Fibroblast of lung (primary cell): ENCODE measurements around the gene KCNG2. TPM values are rescaled to one million over a fixed set of nuclear protein-coding genes. Genes with fewer than 3 reads are reported as not detected.

Experiments
- DNase-seq, 2 donors: peaks; one replicate each; pipeline versions ENCODE4 v3.0.0 to v3.0.0-alpha.2; 2010; ENCODE audit warnings: low read depth in 2 of 2
- H2AFZ ChIP-seq: 2 replicates; pipeline ENCODE4 v1.5.1; 2012; ENCODE audit warnings: low read length, control low read depth, inconsistent platforms
- H3K27ac ChIP-seq: 2 replicates; pipeline ENCODE4 v1.5.1; 2011; ENCODE audit warnings: low read length, control low read depth; ENCODE audit not compliant: insufficient read depth
- H3K27me3 ChIP-seq: 2 replicates; pipeline ENCODE4 v1.5.1; 2011; ENCODE audit warnings: mild to moderate bottlenecking, low read length; ENCODE audit not compliant: control insufficient read depth, insufficient read depth
- H3K36me3 ChIP-seq: 2 replicates; pipeline ENCODE4 v1.5.1; 2011; ENCODE audit warnings: low read length; ENCODE audit not compliant: control insufficient read depth, insufficient read depth
- H3K4me1 ChIP-seq: 2 replicates; pipeline ENCODE4 v1.5.1; 2011; ENCODE audit warnings: low read length; ENCODE audit not compliant: control insufficient read depth, insufficient read depth; ENCODE audit errors: extremely low read depth
- H3K4me2 ChIP-seq: 2 replicates; pipeline ENCODE4 v1.5.1; 2011; ENCODE audit warnings: low read length, control low read depth; ENCODE audit not compliant: insufficient read depth; ENCODE audit errors: extremely low read depth
- H3K4me3 ChIP-seq, 4 experiments: fragments of 200-600 bp in 1 of 4; sonication (generic) in 1 of 4; replicated peaks in 1 of 4; 2 replicates each; pipeline ENCODE4 v1.5.1; 2011 to 2016; ENCODE audit warnings: low read length in 4 of 4, low read depth in 3 of 4, mild to moderate bottlenecking in 3 of 4, control low read depth in 2 of 4, inconsistent platforms in 1 of 4, mixed read lengths in 1 of 4; ENCODE audit not compliant: insufficient read depth in 1 of 4; ENCODE audit errors: control extremely low read depth in 1 of 4
- H3K79me2 ChIP-seq: 2 replicates; pipeline ENCODE4 v1.5.1; 2012; ENCODE audit warnings: mild to moderate bottlenecking, low read length, inconsistent platforms; ENCODE audit not compliant: control insufficient read depth, insufficient read depth
- H3K9ac ChIP-seq: 2 replicates; pipeline ENCODE4 v1.5.1; 2011; ENCODE audit warnings: mild to moderate bottlenecking, low read length, control low read depth; ENCODE audit not compliant: insufficient read depth
- H3K9me3 ChIP-seq: 2 replicates; pipeline ENCODE4 v1.5.1; 2012; ENCODE audit warnings: low read depth, low read length; ENCODE audit not compliant: control insufficient read depth, insufficient read depth
- H4K20me1 ChIP-seq: 2 replicates; pipeline ENCODE4 v1.5.1; 2011; ENCODE audit warnings: low read length; ENCODE audit not compliant: control insufficient read depth, insufficient read depth; ENCODE audit errors: extremely low read depth
- EZH2 ChIP-seq: IDR thresholded peaks from 2 replicates; pipeline ENCODE4 v1.5.1; 2012; ENCODE audit warnings: low read length, control low read depth, mild to moderate bottlenecking; ENCODE audit errors: missing control alignments
- polyA plus RNA-seq, 2 donors: library from polyadenylated mRNA; depleted of rRNA in 1 of 2; stranded (reverse) in 1 of 2; unstranded in 1 of 2; fragments of >200 nt; gene quantifications; 2 replicates each; pipeline ENCODE4 v1.2.1, GENCODE V29; 2011 to 2012; ENCODE audit warnings: missing spikeins in 1 of 2
- total RNA-seq: library from RNA; depleted of rRNA; stranded (reverse); fragments of >200 nt; gene quantifications from 2 replicates; pipeline ENCODE4 v1.2.1, GENCODE V29; 2014
- TF ChIP-seq, protein P1 (sequence below), 2 donors: IDR thresholded peaks in 1 of 2; conservative IDR thresholded peaks in 1 of 2; 1 replicate in 1 of 2; 2 replicates in 1 of 2; pipeline ENCODE4 v1.5.1; 2011 to 2012; ENCODE audit warnings: low read length in 2 of 2, control low read depth in 1 of 2, inconsistent platforms in 1 of 2, low read depth in 1 of 2, mild to moderate bottlenecking in 1 of 2

Gene KCNG2
- total and polyA plus RNA-seq, 2 donors (not counting 1 experiment from before 2014, with no cell fraction given): 0.42 to 10.1 TPM

DNA sequence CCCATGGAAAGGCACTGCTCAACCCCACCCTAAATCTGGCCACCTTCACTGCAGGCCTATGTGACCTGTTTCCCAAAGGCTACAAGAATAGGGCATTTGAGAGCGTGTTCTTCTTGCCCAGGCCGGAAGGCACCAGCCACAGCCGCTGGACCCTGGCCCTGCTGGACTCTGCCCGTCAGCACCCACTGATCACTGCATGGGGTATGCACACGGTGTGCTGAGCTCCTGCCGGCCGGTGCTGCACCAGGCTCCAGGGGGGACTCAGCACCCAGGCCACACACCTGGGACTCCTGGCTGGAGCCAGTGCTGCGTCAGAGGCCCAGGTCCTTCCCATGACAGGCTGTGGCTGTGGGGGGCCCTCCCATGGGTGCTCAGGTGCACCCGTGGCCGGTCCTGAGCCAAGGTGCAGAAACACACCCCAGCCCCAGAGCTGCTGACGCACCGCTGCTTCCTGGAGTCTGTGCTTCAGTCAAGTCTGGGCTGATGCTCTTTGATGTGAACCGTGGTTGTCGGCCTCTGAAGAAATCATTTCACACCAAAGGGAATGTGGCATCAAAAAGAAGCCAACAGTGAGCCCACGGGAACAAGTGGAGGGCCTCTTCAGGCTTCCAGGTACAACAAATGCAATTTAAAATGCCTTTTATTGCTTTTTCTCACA is 6.5 kb downstream of the KCNG2 start:
- Histone ChIP-seq H3K27ac (no peak overlapping the region), H4K20me1 (no peaks in the 10 kb centered on the region), H3K4me2 (no peak overlapping the region), H3K4me3 (no peak overlapping the region), H3K79me2 (no peaks in the 10 kb centered on the region), H3K9me3 (no peaks in the 10 kb centered on the region), H3K27me3 (peaks cover 8% of the 10 kb centered on the region), H3K36me3 (no peaks in the 10 kb centered on the region), H2AFZ (no peak overlapping the region), H3K4me1 (no peaks in the 10 kb centered on the region), H3K9ac (no peak overlapping the region)
- TF ChIP-seq EZH2: no peak
- TF ChIP-seq, protein P1, sequence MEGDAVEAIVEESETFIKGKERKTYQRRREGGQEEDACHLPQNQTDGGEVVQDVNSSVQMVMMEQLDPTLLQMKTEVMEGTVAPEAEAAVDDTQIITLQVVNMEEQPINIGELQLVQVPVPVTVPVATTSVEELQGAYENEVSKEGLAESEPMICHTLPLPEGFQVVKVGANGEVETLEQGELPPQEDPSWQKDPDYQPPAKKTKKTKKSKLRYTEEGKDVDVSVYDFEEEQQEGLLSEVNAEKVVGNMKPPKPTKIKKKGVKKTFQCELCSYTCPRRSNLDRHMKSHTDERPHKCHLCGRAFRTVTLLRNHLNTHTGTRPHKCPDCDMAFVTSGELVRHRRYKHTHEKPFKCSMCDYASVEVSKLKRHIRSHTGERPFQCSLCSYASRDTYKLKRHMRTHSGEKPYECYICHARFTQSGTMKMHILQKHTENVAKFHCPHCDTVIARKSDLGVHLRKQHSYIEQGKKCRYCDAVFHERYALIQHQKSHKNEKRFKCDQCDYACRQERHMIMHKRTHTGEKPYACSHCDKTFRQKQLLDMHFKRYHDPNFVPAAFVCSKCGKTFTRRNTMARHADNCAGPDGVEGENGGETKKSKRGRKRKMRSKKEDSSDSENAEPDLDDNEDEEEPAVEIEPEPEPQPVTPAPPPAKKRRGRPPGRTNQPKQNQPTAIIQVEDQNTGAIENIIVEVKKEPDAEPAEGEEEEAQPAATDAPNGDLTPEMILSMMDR (conservative IDR thresholded peaks at IDR 0.05 in 1 of 2, IDR thresholded peaks at IDR 0.05 in 1 of 2; ENCODE audit: low read depth in 1 of 2, low read length in 2 of 2): no peak
- no peak for DNase-seq

DNA sequence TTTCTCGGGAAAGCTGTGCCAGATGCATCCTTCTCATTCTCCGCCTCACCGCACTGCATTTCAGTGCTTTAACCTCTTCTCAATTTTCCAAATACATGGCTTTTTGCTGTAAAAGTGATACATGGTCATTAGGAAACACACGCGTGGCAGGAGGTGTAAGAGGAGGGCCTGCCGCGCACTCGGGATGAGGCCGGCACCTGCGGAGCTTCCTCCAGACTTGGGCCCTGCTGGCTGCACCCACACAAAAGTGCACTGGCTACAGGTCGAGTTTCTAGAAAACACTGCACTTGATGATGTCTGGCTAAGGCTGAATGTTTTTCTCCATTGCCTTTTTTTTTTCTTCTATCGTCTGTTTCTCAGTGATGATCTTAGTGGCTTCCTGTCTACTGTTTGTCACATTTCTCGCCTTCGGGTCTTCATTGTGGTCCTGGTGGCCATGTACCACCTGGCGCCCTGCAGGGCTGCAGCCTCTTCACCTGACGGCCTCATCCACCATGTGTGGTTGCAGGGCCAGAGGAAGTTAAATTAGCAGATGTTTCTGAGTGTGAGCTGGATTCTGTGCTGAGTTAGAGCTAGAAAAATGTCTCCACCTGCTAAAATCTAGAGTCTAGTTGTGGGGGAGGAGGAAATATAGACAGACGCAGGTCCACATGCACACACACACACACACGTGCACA is 7.6 kb downstream of the KCNG2 start:
- H3K4me1 ChIP-seq: no peaks in the 10 kb centered on the region
- no peak overlapping the region for H3K4me3 ChIP-seq
- no peak for DNase-seq
- no peaks in the 10 kb centered on the region for H4K20me1 ChIP-seq
- H2AFZ ChIP-seq: no peak overlapping the region
- no peaks in the 10 kb centered on the region for H3K9me3 ChIP-seq
- TF ChIP-seq, protein P1 (conservative IDR thresholded peaks at IDR 0.05 in 1 of 2, IDR thresholded peaks at IDR 0.05 in 1 of 2; ENCODE audit: low read depth in 1 of 2, low read length in 2 of 2): no peak
- TF ChIP-seq EZH2: no peak
- H3K36me3 ChIP-seq: no peaks in the 10 kb centered on the region
- H3K27me3 ChIP-seq: no peaks in the 10 kb centered on the region
- H3K27ac ChIP-seq: no peak overlapping the region
- no peak overlapping the region for H3K4me2 ChIP-seq
- no peaks in the 10 kb centered on the region for H3K79me2 ChIP-seq
- H3K9ac ChIP-seq: no peak overlapping the region

DNA sequence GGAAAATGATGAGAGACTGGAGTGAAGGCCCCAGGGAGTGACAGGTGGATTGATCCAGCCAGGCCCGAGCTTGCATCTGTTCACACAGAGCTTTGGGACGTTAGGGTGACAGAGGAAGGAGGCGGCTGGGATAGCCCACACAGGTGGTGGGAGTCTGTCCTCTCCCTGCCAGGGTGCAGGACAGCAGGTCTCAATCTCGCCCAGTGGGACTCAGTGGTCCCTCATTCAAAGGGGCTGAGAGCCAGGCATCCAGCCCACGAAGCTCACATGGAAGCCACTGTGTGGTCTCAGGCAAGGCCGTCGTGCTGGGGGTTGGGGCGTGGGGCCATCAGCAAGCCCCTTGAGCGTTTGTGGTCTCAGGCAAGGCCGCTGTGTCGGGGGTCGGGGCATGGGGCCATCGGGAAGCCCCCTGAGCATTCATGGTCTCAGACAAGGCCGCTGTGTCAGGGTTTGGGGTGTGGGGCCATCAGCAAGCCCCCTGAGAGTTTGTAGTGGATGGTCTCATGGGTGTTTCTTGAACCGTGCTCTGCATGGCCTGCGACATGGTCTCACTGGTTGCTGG is 8.3 kb downstream of the KCNG2 start:
- Histone ChIP-seq H3K36me3 (no peaks in the 10 kb centered on the region), H3K27me3 (no peaks in the 10 kb centered on the region), H3K4me1 (no peaks in the 10 kb centered on the region), H3K9me3 (no peaks in the 10 kb centered on the region), H3K9ac (no peak overlapping the region), H2AFZ (no peak overlapping the region), H3K4me3 (no peak overlapping the region), H4K20me1 (no peaks in the 10 kb centered on the region), H3K27ac (no peak overlapping the region), H3K79me2 (no peaks in the 10 kb centered on the region), H3K4me2 (no peak overlapping the region)
- DNase-seq: no peak
- TF ChIP-seq, protein P1 (conservative IDR thresholded peaks at IDR 0.05 in 1 of 2, IDR thresholded peaks at IDR 0.05 in 1 of 2; ENCODE audit: low read depth in 1 of 2, low read length in 2 of 2): no peak
